GM18519 (cell line): ENCODE results near the gene SAMM50.
"Not testable (repeated sequence)": the region's sequence is repeated elsewhere in the genome, so short reads cannot be mapped to it uniquely, and the experiment has no call there.

Source experiments
- ATAC-seq: cut with Tn5 transposase; IDR thresholded peaks from one replicate; pipeline ENCODE4 v1.9.1; 2021; ENCODE audit warnings: mild to moderate bottlenecking, moderate library complexity; ENCODE audit not compliant: unreplicated experiment, low FRiP score

Gene SAMM50

DNA sequence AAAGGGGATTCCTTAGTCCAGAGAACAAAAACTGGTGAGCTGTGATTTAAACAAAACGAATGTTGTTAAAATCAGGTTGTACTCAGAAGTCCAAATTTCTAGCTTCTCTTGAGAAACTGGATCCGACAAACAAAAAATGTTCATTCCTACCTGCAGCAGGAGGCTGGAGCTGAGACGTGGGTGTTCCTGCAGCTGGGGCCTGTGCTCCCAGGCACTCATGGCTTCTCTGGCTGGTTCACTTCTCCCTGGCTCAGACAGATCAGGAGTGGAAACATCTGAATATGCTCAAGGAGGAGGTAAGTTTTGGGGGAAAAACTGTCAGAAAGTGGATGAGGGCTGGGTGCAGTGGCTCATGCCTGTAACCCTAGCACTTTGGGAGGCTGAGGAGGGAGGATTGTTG lies 44.1 kb downstream of the SAMM50 start:
- ATAC-seq = no peak

DNA sequence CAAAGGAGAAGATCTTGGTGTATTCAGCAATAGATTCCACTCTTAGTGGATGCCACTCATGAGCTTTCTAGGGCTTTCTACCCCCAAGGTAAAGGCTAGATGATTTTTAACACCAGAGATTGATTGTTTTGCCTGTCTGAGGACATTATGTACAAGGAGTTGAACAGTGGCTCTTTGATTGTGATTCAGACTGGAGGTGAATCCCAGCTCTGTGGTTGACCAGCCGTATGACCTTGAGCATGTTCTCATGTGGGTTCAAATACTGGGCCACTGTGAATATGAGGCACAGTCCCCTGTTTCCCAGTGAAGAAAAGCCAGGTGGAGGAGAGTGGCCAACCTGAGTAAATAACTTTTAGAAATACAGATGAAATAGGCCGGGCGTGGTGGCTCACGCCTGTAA lies 44.9 kb downstream of the SAMM50 start:
- ATAC-seq = no peak

DNA sequence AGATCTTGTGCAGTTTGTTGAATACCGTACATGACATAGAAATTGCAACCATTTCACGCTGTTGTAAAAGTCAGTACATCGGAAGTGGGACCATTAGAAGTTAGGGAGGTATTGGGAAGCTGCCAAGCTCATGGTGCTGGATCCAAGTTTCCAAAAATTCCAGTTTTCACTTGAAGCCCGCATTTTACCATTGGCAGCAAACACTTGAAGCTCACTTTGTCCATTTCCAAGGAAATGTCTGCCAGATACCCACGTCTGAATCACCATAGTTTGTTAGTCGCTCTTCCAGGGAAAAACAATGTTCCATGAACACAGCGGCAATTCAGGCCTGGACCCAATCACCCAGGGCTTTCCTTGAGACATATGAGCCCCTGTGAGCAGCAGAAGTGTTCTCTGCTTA lies 46.3 kb downstream of the SAMM50 start:
- ATAC-seq = no peak

GRCh38 chr22:44002324-44002723 lies 47.1 kb downstream of the SAMM50 start:
- no peak for ATAC-seq

- ATAC-seq = no peak
These were observed 47.8 kb downstream of the SAMM50 start for GRCh38 chr22:44002997-44003396.

GRCh38 chr22:44003405-44004103 lies 48.3 kb downstream of the SAMM50 start:
- ATAC-seq = no peak

DNA sequence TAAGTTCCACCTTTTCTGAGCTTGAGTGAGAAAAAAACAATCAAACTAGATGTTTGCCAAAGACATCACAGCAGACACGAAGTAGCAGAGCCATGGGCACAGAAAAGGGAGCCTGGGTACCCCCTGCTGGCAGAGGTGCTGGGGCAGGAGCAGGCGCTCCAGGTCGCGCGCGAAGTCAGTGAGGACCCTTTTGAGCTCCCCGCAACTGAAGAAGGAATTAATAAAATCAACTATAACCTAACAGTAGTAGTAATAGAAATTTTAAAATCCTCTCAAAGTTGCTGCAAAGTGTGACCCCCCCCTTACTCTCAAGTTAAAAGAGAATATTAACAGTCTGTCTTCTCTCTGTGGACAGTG lies 48.8 kb downstream of the SAMM50 start:
- ATAC-seq = no peak

- no peak for ATAC-seq
These were observed 50.3 kb downstream of the SAMM50 start for GRCh38 chr22:44005524-44005923.

GRCh38 chr22:44012162-44012561 lies 56.9 kb downstream of the SAMM50 start:
- ATAC-seq = no peak

DNA sequence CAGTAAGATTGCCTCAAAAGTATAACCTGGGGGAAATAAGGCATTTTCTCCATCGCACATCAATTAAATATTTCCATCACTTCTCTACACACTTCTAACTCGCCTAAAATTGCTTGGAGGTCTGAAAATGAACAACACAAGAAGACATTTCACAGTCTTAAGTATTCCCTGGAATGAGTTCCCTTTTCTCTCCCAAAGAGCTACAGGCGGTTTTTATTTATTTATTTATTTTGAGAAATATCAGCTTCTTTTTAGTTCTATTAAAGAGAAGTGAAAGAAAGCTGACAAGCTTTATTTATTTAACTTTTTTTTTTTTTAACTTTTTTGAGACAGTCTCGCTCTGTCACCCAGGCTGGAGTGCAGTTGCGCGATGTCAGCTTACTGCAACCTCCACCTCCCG lies 57.3 kb downstream of the SAMM50 start:
- no peak for ATAC-seq

- ATAC-seq = no peak
These were observed 59.0 kb downstream of the SAMM50 start for GRCh38 chr22:44014241-44014640.

- not testable (repeated sequence) for ATAC-seq
These were observed 61.3 kb downstream of the SAMM50 start for GRCh38 chr22:44016586-44016985.

- no peak for ATAC-seq
These were observed 63.4 kb downstream of the SAMM50 start for GRCh38 chr22:44018594-44018993.

DNA sequence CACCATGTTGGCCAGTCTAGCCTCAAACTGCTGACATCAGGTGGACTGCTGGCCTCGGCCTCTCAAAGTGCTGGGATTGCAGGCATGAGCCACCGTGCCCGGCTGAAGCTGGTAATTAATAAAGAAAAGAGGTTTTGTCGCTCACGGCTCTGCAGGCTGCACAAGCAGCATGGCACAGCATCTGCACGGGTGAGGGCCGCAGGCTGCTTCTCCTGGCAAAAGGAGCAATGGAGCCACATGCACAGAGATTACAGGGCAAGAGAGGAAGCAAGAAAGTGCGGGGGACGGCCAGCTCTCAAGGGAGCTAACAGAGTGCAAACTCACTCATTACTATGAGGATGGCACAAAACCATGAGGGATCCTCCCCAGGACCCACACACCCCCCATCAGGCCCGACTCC lies 64.2 kb downstream of the SAMM50 start:
- ATAC-seq = no peak

DNA sequence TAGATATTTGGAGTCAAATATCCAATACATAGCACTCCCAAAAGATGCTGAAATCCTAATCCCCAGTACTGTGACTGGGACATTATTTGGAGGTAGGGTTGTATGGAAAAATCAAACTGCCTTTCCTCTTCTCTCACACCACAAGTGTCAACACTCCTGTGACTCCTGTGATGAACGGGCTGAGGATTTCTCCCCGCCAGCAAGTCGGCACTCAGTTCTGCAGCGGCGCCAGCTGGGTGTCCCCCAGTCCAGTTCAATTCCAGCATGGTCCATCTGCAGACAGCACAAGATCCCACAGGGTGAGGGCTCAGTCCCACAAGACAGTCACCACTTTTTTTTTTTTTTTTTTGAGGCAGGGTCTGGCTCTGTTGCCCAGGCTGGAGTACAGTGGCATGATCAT lies 64.6 kb downstream of the SAMM50 start:
- ATAC-seq = no peak

- no peak for ATAC-seq
These were observed 65.7 kb downstream of the SAMM50 start for GRCh38 chr22:44020981-44021380.

DNA sequence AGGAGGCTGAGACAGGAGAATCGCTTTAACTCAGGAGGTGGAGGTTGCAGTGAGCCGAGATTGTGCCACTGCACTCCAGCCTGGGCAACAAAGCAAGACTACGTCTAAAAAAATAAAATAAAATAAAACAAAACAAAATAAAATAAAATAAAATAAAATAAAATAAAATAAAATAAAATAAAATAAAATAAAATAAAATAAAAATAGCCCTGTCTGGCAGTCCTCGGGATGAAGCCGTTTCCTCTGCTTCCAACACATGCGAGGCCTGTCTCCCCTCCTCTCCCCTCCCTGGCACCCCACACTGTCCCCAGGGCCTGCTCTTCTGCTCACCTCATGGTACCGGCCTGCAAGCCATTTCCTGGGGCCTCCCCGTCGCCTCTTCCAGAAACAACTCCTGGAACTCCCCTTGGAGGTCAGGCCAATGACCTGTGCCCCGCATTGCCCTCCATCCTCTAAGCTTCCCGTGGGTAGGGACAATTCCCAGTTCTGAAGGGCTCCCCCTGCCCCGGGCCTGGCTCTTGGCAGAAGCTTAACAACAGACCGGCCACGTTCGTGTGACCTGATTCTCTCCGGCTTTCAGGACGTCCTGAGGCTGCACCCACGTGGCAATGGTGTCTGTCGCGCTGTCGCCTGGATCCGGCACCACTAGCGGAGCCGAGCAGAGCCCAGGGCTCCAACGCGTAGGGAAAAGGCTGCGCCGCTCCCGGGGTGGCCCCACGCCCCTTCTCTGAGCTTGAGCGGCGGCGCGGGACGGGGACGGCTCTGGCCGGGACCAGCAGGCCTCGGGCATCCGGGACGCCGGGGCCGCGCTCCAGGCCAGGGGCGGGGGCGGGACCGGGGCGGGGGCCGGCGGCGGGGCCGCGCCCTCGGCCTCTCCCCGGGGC lies 68.4 kb downstream of the SAMM50 start:
- no peak for ATAC-seq

- ATAC-seq = no peak
These were observed 69.2 kb downstream of the SAMM50 start, which contains the start of gene PARVB for GRCh38 chr22:44024288-44024921. Gene PARVB, plus strand, starts transcription at chr22:44024302. Its CDS starts 38 bp downstream, at chr22:44024340.

- ATAC-seq = peak; percentile 44
These were observed 70.2 kb downstream of the SAMM50 start for GRCh38 chr22:44025171-44026065.

DNA sequence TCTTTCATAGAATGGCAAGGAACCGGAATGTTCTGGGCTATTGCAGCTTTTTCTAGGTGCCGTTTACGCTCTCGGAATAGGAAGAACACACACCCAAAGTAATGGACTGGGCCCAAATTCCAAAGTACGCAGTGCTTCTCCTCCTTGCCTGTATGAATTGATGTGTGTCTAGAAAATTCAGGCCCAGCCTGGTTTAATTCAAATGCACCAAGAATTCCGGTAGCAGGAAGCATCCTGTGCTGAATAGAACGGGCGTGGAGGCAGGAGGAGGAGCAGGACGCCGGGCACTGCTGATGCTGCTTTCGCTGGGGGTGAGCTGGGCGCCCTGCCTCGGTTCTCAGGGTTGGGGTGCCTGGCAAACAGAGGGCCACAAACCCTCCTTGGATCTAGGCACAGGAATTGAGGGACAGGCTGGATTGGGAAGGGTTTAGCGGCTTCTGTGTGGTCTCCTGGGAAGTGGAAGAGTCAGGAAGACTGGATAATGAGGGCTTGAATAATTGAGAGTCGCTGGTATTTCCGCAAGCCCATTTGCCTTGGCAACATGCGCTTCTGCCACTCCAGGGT lies 70.9 kb downstream of the SAMM50 start:
- ATAC-seq = no peak
